Measurements from ENCODE around the gene BRME1.
A peak's percentile ranks its signal among the peaks of the same experiment; 100 is the strongest.

The BRME1 gene

DNA sequence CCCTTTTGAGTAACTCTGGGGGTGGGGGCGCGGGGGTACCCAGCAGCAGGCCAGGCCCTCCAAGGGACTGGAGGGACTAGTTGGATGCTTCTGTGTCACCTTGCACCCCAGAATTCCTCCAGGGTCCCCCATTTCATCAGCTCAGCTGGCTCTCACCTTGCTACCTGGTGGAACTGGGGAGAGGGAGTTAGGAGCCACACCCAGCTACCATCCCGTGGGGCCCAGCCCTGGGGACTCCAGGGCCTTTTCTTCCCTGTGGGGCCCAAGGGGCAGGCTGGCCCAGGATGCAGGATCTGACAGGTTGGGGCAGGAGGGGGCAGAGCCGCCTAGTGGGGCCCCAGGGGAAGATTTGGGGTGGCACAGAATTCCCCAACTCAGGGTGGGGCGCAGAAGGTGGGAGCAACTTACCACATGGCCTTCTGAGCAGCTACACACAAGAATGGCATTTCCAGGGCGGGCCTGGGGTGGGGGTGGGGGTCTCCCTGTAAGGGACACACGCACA is 61.7 kb downstream of the BRME1 start:
- no peak overlapping the region for H3K4me2 ChIP-seq (ENCODE audit: low read depth, low read length, poor library complexity, severe bottlenecking)

DNA sequence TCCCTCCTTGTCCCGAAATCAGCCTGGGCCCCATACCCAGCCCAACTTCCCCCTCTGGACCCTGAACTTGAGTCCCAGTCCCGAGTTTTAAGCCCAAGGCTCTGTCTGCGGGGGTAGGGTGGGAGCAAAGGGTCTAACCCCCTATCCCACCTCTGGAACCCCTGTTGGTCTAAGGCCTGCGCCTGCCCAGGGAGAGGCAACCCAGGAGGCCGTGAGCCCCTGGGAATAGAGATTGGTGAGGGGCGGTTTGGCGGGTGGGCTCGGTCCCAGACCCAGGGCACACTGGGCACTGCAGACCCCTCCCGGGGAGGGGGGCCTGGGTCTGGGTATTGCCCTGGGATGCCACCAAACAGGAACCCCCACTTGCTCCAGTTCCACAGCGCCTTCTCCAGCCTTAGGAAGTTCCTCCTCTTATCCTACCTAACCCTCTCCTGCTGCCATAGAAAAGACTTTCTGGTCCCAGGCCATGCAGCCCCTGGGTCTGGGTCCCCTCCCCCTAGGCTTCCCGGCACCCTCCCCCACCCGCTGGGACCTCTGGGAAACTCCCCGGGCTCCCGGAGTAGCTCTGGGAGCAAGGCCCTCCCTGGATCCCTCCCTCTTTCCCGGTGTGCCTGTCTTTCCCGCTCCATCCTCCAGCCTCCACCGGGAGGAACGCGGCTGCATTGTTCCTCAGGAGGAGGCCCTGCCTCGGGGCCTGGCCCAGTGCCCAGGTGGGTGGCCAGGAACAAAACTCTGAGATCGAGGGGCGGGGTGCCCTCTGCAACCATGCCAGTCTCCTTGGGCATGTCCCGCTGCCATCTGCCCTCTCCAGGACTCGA is 62.6 kb downstream of the BRME1 start:
- H3K9ac ChIP-seq (ENCODE audit: low read length): peak overlapping the region; percentile 56
- H2AFZ ChIP-seq (ENCODE audit: low read depth, low read length, severe bottlenecking): no peak overlapping the region
- no peaks in the 10 kb centered on the region for H3K27me3 ChIP-seq (ENCODE audit: low read length)
- no peaks in the 10 kb centered on the region for H3K79me2 ChIP-seq (ENCODE audit: insufficient read depth, low read length)
- peak overlapping the region; percentile 54 for H3K4me2 ChIP-seq (ENCODE audit: low read depth, low read length, poor library complexity, severe bottlenecking)
- no peaks in the 10 kb centered on the region for H3K9me2 ChIP-seq (replicated peaks; ENCODE audit: insufficient read depth, low read length)
- no peak for TF ChIP-seq CTCF (IDR thresholded peaks at IDR 0.05; ENCODE audit: insufficient read depth, low read length, poor library complexity, severe bottlenecking)
- no peak for TF ChIP-seq EZH2phosphoT487 (conservative IDR thresholded peaks at IDR 0.05; ENCODE audit: low read length)
- no peaks in the 10 kb centered on the region for H3K9me3 ChIP-seq (ENCODE audit: insufficient read depth, low read length)
- H3F3A ChIP-seq (ENCODE audit: insufficient read depth): peaks cover 8% of the 10 kb centered on the region; the same call in 1 of the 2 replicates
- no peak overlapping the region for H3K27ac ChIP-seq (ENCODE audit: low read depth, low read length)
- H3K36me3 ChIP-seq (ENCODE audit: low read length): no peaks in the 10 kb centered on the region
- H4K20me1 ChIP-seq (ENCODE audit: low read depth, low read length): no peaks in the 10 kb centered on the region
- H3K4me3 ChIP-seq (ENCODE audit: insufficient read depth, low read length, poor library complexity, severe bottlenecking): peak overlapping the region; percentile 25

More for the DNA sequence above, 61.7 kb downstream of the BRME1 start:
- Histone ChIP-seq H3K36me3 (ENCODE audit: low read length) (no peaks in the 10 kb centered on the region), H3K9ac (ENCODE audit: low read length) (no peak overlapping the region), H3K9me2 (replicated peaks; ENCODE audit: insufficient read depth, low read length) (no peaks in the 10 kb centered on the region), H3F3A (ENCODE audit: insufficient read depth) (peaks cover 8% of the 10 kb centered on the region; the same call in 1 of the 2 replicates), H2AFZ (ENCODE audit: low read depth, low read length, severe bottlenecking) (no peak overlapping the region), H4K20me1 (ENCODE audit: low read depth, low read length) (no peaks in the 10 kb centered on the region), H3K4me3 (ENCODE audit: insufficient read depth, low read length, poor library complexity, severe bottlenecking) (no peak overlapping the region), H3K27me3 (ENCODE audit: low read length) (no peaks in the 10 kb centered on the region), H3K79me2 (ENCODE audit: insufficient read depth, low read length) (no peaks in the 10 kb centered on the region), H3K27ac (ENCODE audit: low read depth, low read length) (no peak overlapping the region), H3K9me3 (ENCODE audit: insufficient read depth, low read length) (no peaks in the 10 kb centered on the region)
- TF ChIP-seq EZH2phosphoT487 (conservative IDR thresholded peaks at IDR 0.05; ENCODE audit: low read length): no peak
- TF ChIP-seq CTCF (IDR thresholded peaks at IDR 0.05; ENCODE audit: insufficient read depth, low read length, poor library complexity, severe bottlenecking): no peak

- Histone ChIP-seq H3F3A (ENCODE audit: insufficient read depth) (peaks cover 6% of the 10 kb centered on the region; the same call in 1 of the 2 replicates), H3K27me3 (ENCODE audit: low read length) (no peaks in the 10 kb centered on the region)
Observed at GRCh38 chr19:13842291-13843103, 63.4 kb downstream of the BRME1 start.

More at GRCh38 chr19:13842291-13843103, 63.4 kb downstream of the BRME1 start:
- no peaks in the 10 kb centered on the region for H3K9me3 ChIP-seq (ENCODE audit: insufficient read depth, low read length)
- peak overlapping the region; percentile 56 for H3K9ac ChIP-seq (ENCODE audit: low read length)
- H3K27ac ChIP-seq (ENCODE audit: low read depth, low read length): no peak overlapping the region
- no peaks in the 10 kb centered on the region for H3K9me2 ChIP-seq (replicated peaks; ENCODE audit: insufficient read depth, low read length)
- H2AFZ ChIP-seq (ENCODE audit: low read depth, low read length, severe bottlenecking): peak overlapping the region; percentile 76
- H3K4me3 ChIP-seq (ENCODE audit: insufficient read depth, low read length, poor library complexity, severe bottlenecking): peak overlapping the region; percentile 57
- H3K79me2 ChIP-seq (ENCODE audit: insufficient read depth, low read length): no peaks in the 10 kb centered on the region
- H4K20me1 ChIP-seq (ENCODE audit: low read depth, low read length): no peaks in the 10 kb centered on the region
- H3K4me2 ChIP-seq (ENCODE audit: low read depth, low read length, poor library complexity, severe bottlenecking): peak overlapping the region; percentile 58
- TF ChIP-seq EZH2phosphoT487 (conservative IDR thresholded peaks at IDR 0.05; ENCODE audit: low read length): no peak
- TF ChIP-seq CTCF (IDR thresholded peaks at IDR 0.05; ENCODE audit: insufficient read depth, low read length, poor library complexity, severe bottlenecking): no peak
- no peaks in the 10 kb centered on the region for H3K36me3 ChIP-seq (ENCODE audit: low read length)
